Heart right ventricle (tissue), 16 donors: Measurements from ENCODE around the gene ATG7. TPM values are rescaled to one million over a fixed set of nuclear protein-coding genes. Genes with fewer than 3 reads are reported as not detected.
"Not testable (repeated sequence)": the region's sequence is repeated elsewhere in the genome, so short reads cannot be mapped to it uniquely, and the experiment has no call there.

Source experiments
- ATAC-seq, 8 donors: fragments of 200-7000 bp; cut with Tn5 transposase; one replicate each; pipeline ENCODE4 v1.9.1; 2020; ENCODE audit warnings: mild to moderate bottlenecking in 8 of 8, moderate library complexity in 8 of 8, moderate number of reproducible peaks in 1 of 8
- DNase-seq, 2 donors: peaks; one replicate each; pipeline ENCODE4 v3.0.0-alpha.2; 2020
- H3K27ac ChIP-seq, 10 donors: fragments of 200-600 bp; sonication (generic) in 2 of 10; one replicate each; pipeline versions ENCODE4 v1.5.0 to v1.8.0; 2020 to 2022; ENCODE audit warnings: mild to moderate bottlenecking in 3 of 10
- H3K27me3 ChIP-seq, 7 donors: fragments of 200-600 bp; one replicate each; pipeline ENCODE4 v1.8.0; 2021 to 2022; ENCODE audit warnings: mild to moderate bottlenecking in 2 of 7
- H3K36me3 ChIP-seq, 9 donors: fragments of 200-600 bp; sonication (generic) in 1 of 9; one replicate each; pipeline versions ENCODE4 v1.5.0 to v1.8.0; 2020 to 2022; ENCODE audit warnings: mild to moderate bottlenecking in 2 of 9
- H3K4me1 ChIP-seq, 9 donors: fragments of 200-600 bp; sonication (generic) in 1 of 9; one replicate each; pipeline versions ENCODE4 v1.5.0 to v1.8.0; 2020 to 2022; ENCODE audit warnings: mild to moderate bottlenecking in 4 of 9
- H3K4me3 ChIP-seq, 10 donors: fragments of 200-600 bp; sonication (generic) in 2 of 10; one replicate each; pipeline versions ENCODE4 v1.5.0 to v1.8.0; 2020 to 2022; ENCODE audit warnings: mild to moderate bottlenecking in 7 of 10, moderate library complexity in 2 of 10
- H3K9me3 ChIP-seq, 11 donors: fragments of 200-600 bp in 10 of 11; sonication (generic) in 2 of 11; one replicate each; pipeline versions ENCODE4 v1.5.0 to v1.8.0; 2013 to 2022; ENCODE audit warnings: mild to moderate bottlenecking in 2 of 11, control low read depth in 1 of 11, moderate library complexity in 1 of 11
- CTCF ChIP-seq, 9 donors: fragments of 200-600 bp; sonication (generic) in 2 of 9; IDR thresholded peaks; one replicate each; pipeline versions ENCODE4 v1.5.0 to v1.8.0; 2021 to 2022; ENCODE audit warnings: antibody characterized with exemption in 9 of 9, mild to moderate bottlenecking in 5 of 9, moderate library complexity in 1 of 9
- WGBS, 2 donors: extraction: QIAGEN DNeasy Blood & Tissue Kit; methylation state at CpG; one replicate each; pipeline ENCODE4 v1.1.7; 2013; ENCODE audit warnings: inconsistent platforms in 1 of 2; 5-methylcytosine and 5-hydroxymethylcytosine counted together
- intact Hi-C, 10 donors: fragments of 100-400 bp; cut with DNase I; formaldehyde crosslinking; loops; one replicate each; pipeline versions ENCODE4 v1.11.1 to v1.14.2; 2022
- polyA plus RNA-seq, 2 donors: library from polyadenylated mRNA; stranded (reverse); fragments of 200-250 nt; gene quantifications; one replicate each; pipeline ENCODE4 v1.2.3, GENCODE V29; 2013
- total RNA-seq, 10 donors: library from RNA; stranded (reverse); fragmentation: NEBNext Ultra II Directional in 3 of 10; extraction: Animal tissue kit (Norgen Biotek cat#: 25700) in 3 of 10; gene quantifications; one replicate each; pipeline versions ENCODE4 v1.2.1 to v1.2.4, GENCODE V29; 2021 to 2023
- donor health status: Arrhythmogenic right ventricular cardiomyopathy.
- donor health status: ischemic (EF 13 %, LVEDD 7.1; RV severe dilation, severe dysfunction).
- donor health status: healthy with polysubstance abuse.
- donor health status: DM: no; HTN: yes; CAD: no.
- donor health status: DM: no; HTN: no; CAD: no.
- donor health status: ischemic (EF 25% LVEDD 6.9; RV normal size, moderate dysfunction).
- donor health status: ischemic (EF 25% LVEDD 5.7; RV mildly dilated, moderate dysfunction).
- donor health status: healthy.
- donor health status: DM: yes; HTN: yes; CAD: no.
- donor health status: Ischemic cardiomyopathy.
- donor health status: ischemic (EF 35%, LVEDD 5.7; RV mildly dilated, moderate dysfunction).
- donor health status: nonischemic (EF 11% LVEDD 7.7; RV severe dilation, severe dysfunction).
- donor health status: DM: yes; HTN: yes; CAD: no.
- donor health status: PGD.
- donor health status: ischemic (EF 29% LVEDD 5.4; RV normal size, mild dysfunction).
- donor health status: nonischemic (EF 23%, LVEDD 6.1; RV moderate dilation, normal function).

Gene ATG7
- total and polyA plus RNA-seq, 12 donors: 5.3 to 24.1 (median 16.8) TPM

DNA sequence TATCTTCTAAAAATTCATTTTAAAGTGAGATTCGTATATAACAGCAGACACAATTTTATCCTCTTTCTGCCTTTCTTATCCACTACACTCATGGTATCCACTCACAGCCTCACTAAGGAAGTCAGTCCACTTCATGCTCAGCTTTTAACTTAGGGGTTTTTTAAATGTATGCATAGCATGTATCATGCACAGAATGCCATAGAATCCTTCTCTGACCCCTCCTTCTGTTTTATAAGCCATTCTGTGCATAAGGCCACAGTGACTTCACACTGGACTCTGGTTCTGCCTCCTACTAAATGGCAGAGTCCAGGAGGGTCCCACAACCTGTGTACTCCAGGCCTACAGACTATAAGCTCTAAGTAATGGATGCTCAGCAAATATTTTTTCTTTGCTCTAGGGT lies 129.2 kb downstream of the ATG7 start:
- H3K27ac ChIP-seq: no peak overlapping the region
- TF ChIP-seq CTCF (IDR thresholded peaks at IDR 0.05): no peak
- no peak overlapping the region for H3K4me3 ChIP-seq
- ATAC-seq: no peak
- DNase-seq: no peak
- intact Hi-C loops: loop anchor here in 1 of 10 donors (10.0 kb wide), 1 partner anchor 113 kb away; no protein-coding TSS in a partner anchor
- peaks cover 0 to 12% (median 0%) of the 10 kb centered on the region in 11 donors for H3K9me3 ChIP-seq
- H3K36me3 ChIP-seq: peaks cover 0 to 19% (median 0%) of the 10 kb centered on the region in 9 donors
- H3K4me1 ChIP-seq: no peaks in the 10 kb centered on the region
- 82 to 94% methylated on average over 1 of the region's 1 CpG for WGBS, 2 donors
- no peaks in the 10 kb centered on the region for H3K27me3 ChIP-seq

GRCh38 chr3:11405323-11405722 lies 133.1 kb downstream of the ATG7 start:
- Histone ChIP-seq H3K4me3 (no peak overlapping the region), H3K4me1 (no peaks in the 10 kb centered on the region), H3K9me3 (peaks cover 0 to 26% (median 0%) of the 10 kb centered on the region in 11 donors), H3K36me3 (peaks cover 0 to 41% (median 4%) of the 10 kb centered on the region in 9 donors), H3K27me3 (no peaks in the 10 kb centered on the region), H3K27ac (no peak overlapping the region)
- no peak for DNase-seq
- no peak for TF ChIP-seq CTCF (IDR thresholded peaks at IDR 0.05)
- WGBS, 2 donors: 94 to 95% methylated on average over 2 of the region's 2 CpGs
- ATAC-seq: no peak
- intact Hi-C loops: loop anchor here in 1 of 10 donors (10.0 kb wide), 1 partner anchor 109 kb away; no protein-coding TSS in a partner anchor

- intact Hi-C loops: loop anchor here in 1 of 10 donors (10.0 kb wide), 1 partner anchor 107 kb away; no protein-coding TSS in a partner anchor
- H3K27me3 ChIP-seq: no peaks in the 10 kb centered on the region
- ATAC-seq: no peak
- H3K4me1 ChIP-seq: no peaks in the 10 kb centered on the region
- 89 to 91% methylated on average over 1 of the region's 1 CpG for WGBS, 2 donors
- TF ChIP-seq CTCF (IDR thresholded peaks at IDR 0.05): no peak
- peaks cover 0 to 41% (median 4%) of the 10 kb centered on the region in 9 donors for H3K36me3 ChIP-seq
- H3K4me3 ChIP-seq: no peak overlapping the region
- peaks cover 0 to 31% (median 0%) of the 10 kb centered on the region in 11 donors for H3K9me3 ChIP-seq
- no peak overlapping the region for H3K27ac ChIP-seq
- no peak for DNase-seq
Measured at GRCh38 chr3:11407644-11408043, 135.4 kb downstream of the ATG7 start.

DNA sequence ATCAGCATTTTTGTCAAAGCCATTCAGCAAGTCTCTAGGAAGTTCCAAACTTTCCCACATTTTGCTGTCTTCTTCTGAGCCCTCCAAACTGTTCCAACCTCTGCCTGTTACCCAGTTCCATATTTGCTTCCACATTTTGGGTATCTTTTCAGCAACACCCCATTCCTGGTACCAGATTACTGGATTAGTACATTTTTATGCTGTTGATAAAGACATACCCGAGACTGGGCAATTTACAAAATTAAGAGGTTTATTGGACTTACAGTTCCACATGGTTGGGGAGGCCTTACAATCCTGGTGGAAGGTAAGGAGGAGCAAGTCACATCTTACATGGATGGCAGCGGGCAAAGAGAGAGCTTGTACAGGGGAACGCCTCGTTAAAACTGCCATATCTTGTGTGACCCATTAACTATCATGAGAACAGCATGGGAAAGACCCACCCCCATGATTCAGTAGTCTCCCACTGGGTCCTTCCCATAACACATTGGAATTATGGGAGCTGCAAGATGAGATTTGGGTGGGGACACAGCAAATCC lies 136.2 kb downstream of the ATG7 start:
- not testable (repeated sequence) for H3K4me1 ChIP-seq, DNase-seq, H3K4me3 ChIP-seq, ATAC-seq, H3K27me3 ChIP-seq, H3K27ac ChIP-seq
- Histone ChIP-seq H3K9me3 (peaks cover 0 to 39% (median 0%) of the 10 kb centered on the region in 11 donors), H3K36me3 (peaks cover 0 to 41% (median 4%) of the 10 kb centered on the region in 9 donors)
- 96 to 99% methylated on average over 4 of the region's 4 CpGs for WGBS, 2 donors
- intact Hi-C loops: loop anchor here in 1 of 10 donors (10.0 kb wide), 1 partner anchor 106 kb away; no protein-coding TSS in a partner anchor

GRCh38 chr3:11410564-11410963 lies 138.4 kb downstream of the ATG7 start:
- Histone ChIP-seq H3K9me3 (peaks cover 0 to 46% (median 4%) of the 10 kb centered on the region in 11 donors), H3K27ac (no peak overlapping the region), H3K4me3 (no peak overlapping the region), H3K27me3 (no peaks in the 10 kb centered on the region), H3K4me1 (no peaks in the 10 kb centered on the region), H3K36me3 (peaks cover 0 to 33% (median 4%) of the 10 kb centered on the region in 9 donors)
- intact Hi-C loops: no loop called here
- no peak for ATAC-seq
- no peak for TF ChIP-seq CTCF (IDR thresholded peaks at IDR 0.05)
- DNase-seq: no peak
